ENCODE data around the gene PACSIN2.

DNA sequence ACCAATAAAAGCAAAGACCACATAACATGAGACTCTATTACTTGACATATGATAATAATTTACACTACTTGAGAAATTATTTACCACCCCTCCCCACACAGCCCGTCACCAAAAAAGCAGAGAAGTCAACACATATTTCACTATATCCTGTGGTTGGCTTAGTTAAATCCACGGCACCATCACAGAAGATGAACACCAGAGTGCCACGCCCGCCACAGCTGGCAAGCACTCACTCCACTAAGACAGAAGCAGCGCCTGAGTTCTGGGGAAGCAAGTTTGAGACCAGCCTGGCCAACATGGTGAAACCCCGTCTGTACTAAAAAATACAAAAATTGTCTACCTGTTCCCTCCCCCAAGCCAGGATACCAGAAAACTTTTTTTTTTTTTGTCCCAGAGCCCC lies 53.1 kb downstream of the PACSIN2 start:
- TF ChIP-seq, protein P1, sequence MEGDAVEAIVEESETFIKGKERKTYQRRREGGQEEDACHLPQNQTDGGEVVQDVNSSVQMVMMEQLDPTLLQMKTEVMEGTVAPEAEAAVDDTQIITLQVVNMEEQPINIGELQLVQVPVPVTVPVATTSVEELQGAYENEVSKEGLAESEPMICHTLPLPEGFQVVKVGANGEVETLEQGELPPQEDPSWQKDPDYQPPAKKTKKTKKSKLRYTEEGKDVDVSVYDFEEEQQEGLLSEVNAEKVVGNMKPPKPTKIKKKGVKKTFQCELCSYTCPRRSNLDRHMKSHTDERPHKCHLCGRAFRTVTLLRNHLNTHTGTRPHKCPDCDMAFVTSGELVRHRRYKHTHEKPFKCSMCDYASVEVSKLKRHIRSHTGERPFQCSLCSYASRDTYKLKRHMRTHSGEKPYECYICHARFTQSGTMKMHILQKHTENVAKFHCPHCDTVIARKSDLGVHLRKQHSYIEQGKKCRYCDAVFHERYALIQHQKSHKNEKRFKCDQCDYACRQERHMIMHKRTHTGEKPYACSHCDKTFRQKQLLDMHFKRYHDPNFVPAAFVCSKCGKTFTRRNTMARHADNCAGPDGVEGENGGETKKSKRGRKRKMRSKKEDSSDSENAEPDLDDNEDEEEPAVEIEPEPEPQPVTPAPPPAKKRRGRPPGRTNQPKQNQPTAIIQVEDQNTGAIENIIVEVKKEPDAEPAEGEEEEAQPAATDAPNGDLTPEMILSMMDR (IDR thresholded peaks at IDR 0.05), result no peak
- TF ChIP-seq POLR2A (IDR thresholded peaks at IDR 0.05), result no peak
- no peak for TF ChIP-seq POLR2AphosphoS5 (IDR thresholded peaks at IDR 0.05)

Measured in breast epithelium (tissue), 3 donors.